ENCODE results near the gene KRTAP4-2.

GRCh38 chr17:41212524-41213169 lies 34.6 kb upstream of the KRTAP4-2 start:
- TF ChIP-seq POLR2A (IDR thresholded peaks at IDR 0.05) (no peak), CTCF (IDR thresholded peaks at IDR 0.05) (no peak)

Data from breast epithelium (tissue), 3 donors.